HG03066 (cell line): ENCODE measurements around the gene NRIP1.

Experiments used
- ATAC-seq: cut with Tn5 transposase; IDR thresholded peaks from one replicate; pipeline ENCODE4 v1.9.1; 2021; ENCODE audit warnings: low read depth; ENCODE audit not compliant: unreplicated experiment

The NRIP1 gene

GRCh38 chr21:14987370-14988170 is 77.2 kb downstream of the NRIP1 start:
- ATAC-seq = no peak

GRCh38 chr21:14985306-14985705 is 79.5 kb downstream of the NRIP1 start:
- ATAC-seq = no peak

- no peak for ATAC-seq
These were observed 82.5 kb downstream of the NRIP1 start for GRCh38 chr21:14982336-14982735.

GRCh38 chr21:14981246-14981645 is 83.6 kb downstream of the NRIP1 start:
- ATAC-seq = no peak

- ATAC-seq = no peak
These were observed 85.5 kb downstream of the NRIP1 start for GRCh38 chr21:14979264-14979663.

GRCh38 chr21:14977814-14978213 is 87.0 kb downstream of the NRIP1 start:
- no peak for ATAC-seq

- ATAC-seq = no peak
These were observed 89.5 kb downstream of the NRIP1 start for GRCh38 chr21:14975136-14975919.

- ATAC-seq = no peak
These were observed 92.1 kb downstream of the NRIP1 start for GRCh38 chr21:14972678-14973077.

- no peak for ATAC-seq
These were observed 96.0 kb downstream of the NRIP1 start for GRCh38 chr21:14968821-14969220.

- ATAC-seq = no peak
These were observed 96.8 kb downstream of the NRIP1 start for GRCh38 chr21:14968029-14968428.

GRCh38 chr21:14964621-14965020 is 100.2 kb downstream of the NRIP1 start:
- ATAC-seq = no peak

GRCh38 chr21:14962217-14962616 is 102.6 kb downstream of the NRIP1 start:
- ATAC-seq = no peak

- no peak for ATAC-seq
These were observed 103.3 kb downstream of the NRIP1 start for GRCh38 chr21:14961502-14961901.

GRCh38 chr21:14959343-14959742 is 105.5 kb downstream of the NRIP1 start:
- no peak for ATAC-seq

GRCh38 chr21:14957836-14958235 is 107.0 kb downstream of the NRIP1 start:
- ATAC-seq = no peak

- ATAC-seq = no peak
These were observed 108.0 kb downstream of the NRIP1 start for GRCh38 chr21:14956807-14957206.

- ATAC-seq = no peak
These were observed 108.8 kb downstream of the NRIP1 start for GRCh38 chr21:14955936-14956520.

- ATAC-seq = no peak
These were observed 111.9 kb downstream of the NRIP1 start for GRCh38 chr21:14952916-14953315.

GRCh38 chr21:14949603-14950002 is 115.2 kb downstream of the NRIP1 start:
- ATAC-seq = no peak

GRCh38 chr21:14947613-14948160 is 117.1 kb downstream of the NRIP1 start:
- no peak for ATAC-seq

- ATAC-seq = no peak
These were observed 119.6 kb downstream of the NRIP1 start for GRCh38 chr21:14945176-14945575.
